ENCODE results near the gene UNKL. TPM values are rescaled to one million over a fixed set of nuclear protein-coding genes. Genes with fewer than 3 reads are reported as not detected.
A peak's percentile ranks its signal among the peaks of the same experiment; 100 is the strongest.

UNKL gene
- total and polyA plus RNA-seq, 4 donors = 13.2 to 32.5 (median 19.1) TPM

DNA sequence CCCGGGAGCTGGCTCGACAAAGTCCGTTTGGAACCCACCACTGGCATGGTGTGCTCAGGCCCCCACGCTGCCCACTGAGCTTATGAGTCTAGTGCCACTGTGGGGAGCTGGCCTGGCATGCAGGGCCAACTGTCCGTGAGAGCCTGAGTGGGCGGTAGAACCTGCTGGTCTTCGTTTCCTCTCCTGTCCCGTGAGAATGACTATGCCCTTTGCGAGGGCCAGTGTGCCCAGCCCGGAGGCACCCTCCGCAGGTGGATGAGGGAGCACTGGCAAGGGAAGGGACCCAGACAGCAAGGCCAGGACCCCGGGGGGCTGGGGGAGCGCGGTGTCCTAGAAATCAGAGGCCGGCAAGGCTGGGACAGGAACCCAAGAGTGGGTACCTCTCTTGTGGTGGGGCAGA is 77.9 kb downstream of the UNKL start:
- Histone ChIP-seq H3K27ac (ENCODE audit: low read depth, low read length) (no peak overlapping the region), H3K36me3 (ENCODE audit: control insufficient read depth, insufficient read depth, low read length) (peaks cover 56% of the 10 kb centered on the region), H3K9me3 (ENCODE audit: control insufficient read depth, insufficient read depth, low read length) (no peaks in the 10 kb centered on the region), H3K4me3 (ENCODE audit: low read depth, low read length) (no peak overlapping the region), H3K4me1 (ENCODE audit: control insufficient read depth, insufficient read depth, low read length) (peaks cover 61% of the 10 kb centered on the region), H3K27me3 (ENCODE audit: control insufficient read depth, insufficient read depth, low read length) (peaks cover 33% of the 10 kb centered on the region)
- DNase-seq (ENCODE audit: low read depth in 4 of 6, low spot score in 6 of 6) = no peak
- WGBS (ENCODE audit: insufficient coverage) = 54% methylated on average over 14 of the region's 15 CpGs

- Histone ChIP-seq H3K27ac (ENCODE audit: low read depth, low read length) (peak overlapping the region; percentile 45), H3K4me3 (ENCODE audit: low read depth, low read length) (no peak overlapping the region), H3K9me3 (ENCODE audit: control insufficient read depth, insufficient read depth, low read length) (no peaks in the 10 kb centered on the region), H3K27me3 (ENCODE audit: control insufficient read depth, insufficient read depth, low read length) (peaks cover 38% of the 10 kb centered on the region), H3K36me3 (ENCODE audit: control insufficient read depth, insufficient read depth, low read length) (peaks cover 49% of the 10 kb centered on the region), H3K4me1 (ENCODE audit: control insufficient read depth, insufficient read depth, low read length) (peaks cover 65% of the 10 kb centered on the region)
- peak in 4 of 6 donors; percentile 56 to 94 (median 71) for DNase-seq (ENCODE audit: low read depth in 4 of 6, low spot score in 6 of 6)
- 3% methylated on average over 10 of the region's 12 CpGs for WGBS (ENCODE audit: insufficient coverage)
Measured at GRCh38 chr16:1335996-1336395, 78.5 kb downstream of the UNKL start.

- Histone ChIP-seq H3K27ac (ENCODE audit: low read depth, low read length) (peak overlapping the region; percentile 49), H3K27me3 (ENCODE audit: control insufficient read depth, insufficient read depth, low read length) (peaks cover 41% of the 10 kb centered on the region), H3K4me3 (ENCODE audit: low read depth, low read length) (no peak overlapping the region), H3K9me3 (ENCODE audit: control insufficient read depth, insufficient read depth, low read length) (no peaks in the 10 kb centered on the region), H3K36me3 (ENCODE audit: control insufficient read depth, insufficient read depth, low read length) (peaks cover 43% of the 10 kb centered on the region), H3K4me1 (ENCODE audit: control insufficient read depth, insufficient read depth, low read length) (peaks cover 65% of the 10 kb centered on the region)
- peak in 3 of 6 donors; percentile 46 to 79 (median 67) for DNase-seq (ENCODE audit: low read depth in 4 of 6, low spot score in 6 of 6)
- WGBS (ENCODE audit: insufficient coverage) = 14% methylated on average over 10 of the region's 16 CpGs
Measured at GRCh38 chr16:1335211-1335971, 79.1 kb downstream of the UNKL start.

DNA sequence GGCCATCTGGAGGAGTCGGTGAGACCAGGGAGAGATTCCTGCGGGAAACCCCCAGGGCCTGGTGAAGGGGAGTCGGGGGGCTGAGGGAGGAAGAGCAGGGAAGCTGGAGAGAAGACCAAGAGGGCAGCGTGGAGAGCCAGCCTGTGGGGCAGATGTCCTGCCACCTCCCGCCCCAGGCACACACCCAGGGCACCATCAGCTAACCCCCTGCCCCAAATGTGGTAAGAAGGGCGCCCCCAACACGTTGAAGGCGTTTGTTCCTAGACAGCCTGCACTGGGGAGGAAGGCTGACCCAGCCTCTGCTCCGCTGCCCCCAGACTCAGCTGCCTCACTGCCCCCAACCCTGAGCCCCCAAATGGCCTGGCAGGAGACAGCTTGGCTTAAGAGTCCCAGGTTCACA is 79.8 kb downstream of the UNKL start:
- H3K27me3 ChIP-seq (ENCODE audit: control insufficient read depth, insufficient read depth, low read length) = peaks cover 45% of the 10 kb centered on the region
- no peak for DNase-seq (ENCODE audit: low read depth in 4 of 6, low spot score in 6 of 6)
- peaks cover 65% of the 10 kb centered on the region for H3K4me1 ChIP-seq (ENCODE audit: control insufficient read depth, insufficient read depth, low read length)
- peaks cover 37% of the 10 kb centered on the region for H3K36me3 ChIP-seq (ENCODE audit: control insufficient read depth, insufficient read depth, low read length)
- H3K27ac ChIP-seq (ENCODE audit: low read depth, low read length) = peak overlapping the region; percentile 49
- WGBS (ENCODE audit: insufficient coverage) = 18% methylated on average over 5 of the region's 9 CpGs
- peak overlapping the region; percentile 16 for H3K4me3 ChIP-seq (ENCODE audit: low read depth, low read length)
- H3K9me3 ChIP-seq (ENCODE audit: control insufficient read depth, insufficient read depth, low read length) = no peaks in the 10 kb centered on the region

- Histone ChIP-seq H3K27me3 (ENCODE audit: control insufficient read depth, insufficient read depth, low read length) (peaks cover 45% of the 10 kb centered on the region), H3K4me1 (ENCODE audit: control insufficient read depth, insufficient read depth, low read length) (peaks cover 65% of the 10 kb centered on the region), H3K9me3 (ENCODE audit: control insufficient read depth, insufficient read depth, low read length) (no peaks in the 10 kb centered on the region), H3K4me3 (ENCODE audit: low read depth, low read length) (peak overlapping the region; percentile 16), H3K36me3 (ENCODE audit: control insufficient read depth, insufficient read depth, low read length) (peaks cover 30% of the 10 kb centered on the region), H3K27ac (ENCODE audit: low read depth, low read length) (no peak overlapping the region)
- DNase-seq (ENCODE audit: low read depth in 4 of 6, low spot score in 6 of 6) = peak in 1 of 6 donors; percentile 20
- WGBS (ENCODE audit: insufficient coverage) = 2% methylated on average over 70 of the region's 78 CpGs
Measured at GRCh38 chr16:1333854-1334700, 80.4 kb downstream of the UNKL start.

DNA sequence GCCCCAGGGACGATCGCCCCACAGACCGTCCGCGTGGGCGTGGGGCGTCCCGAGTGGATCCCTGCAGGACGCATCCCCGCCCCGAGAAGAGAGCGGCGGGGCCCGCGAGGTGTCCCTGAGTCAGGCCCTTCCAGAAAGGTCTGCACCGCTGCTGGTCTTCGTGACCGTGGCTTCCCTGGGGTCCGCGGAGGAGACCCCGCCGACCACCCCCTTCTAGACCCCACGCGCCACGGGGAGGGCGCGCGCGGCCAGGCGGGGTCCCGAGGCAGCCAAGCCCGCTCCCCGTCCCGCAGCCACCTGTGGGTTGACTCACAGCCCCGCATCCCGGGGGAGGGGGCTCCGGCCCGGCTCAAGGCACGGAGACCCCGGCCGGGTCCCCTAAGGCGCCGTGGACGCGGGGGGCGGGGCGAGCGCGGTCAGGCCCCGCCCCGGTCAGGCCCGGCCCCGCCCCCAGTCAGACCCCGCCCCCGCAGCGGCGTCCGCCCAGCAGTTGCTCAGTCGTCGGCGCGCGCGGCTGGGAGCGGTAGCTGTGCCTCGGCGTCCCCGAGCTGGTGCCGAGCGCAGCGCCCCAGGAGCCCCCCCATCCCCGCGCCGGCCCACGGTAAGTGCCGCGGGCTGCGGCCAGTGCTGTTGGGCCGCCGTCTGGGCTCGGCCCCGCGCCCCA is 81.2 kb downstream of the UNKL start, which contains the start of gene BAIAP3:
TSS of gene BAIAP3 (plus strand) at position 497 of the 664 bp plus-strand sequence. CDS start 4,905 bp downstream, outside the sequence.
- H3K27ac ChIP-seq (ENCODE audit: low read depth, low read length) = no peak within 1 kb of the TSS
- H3K4me3 ChIP-seq (ENCODE audit: low read depth, low read length) = peak within 1 kb of the TSS; percentile 16
- peaks cover 23% of the 10 kb centered on the region for H3K36me3 ChIP-seq (ENCODE audit: control insufficient read depth, insufficient read depth, low read length)
- H3K4me1 ChIP-seq (ENCODE audit: control insufficient read depth, insufficient read depth, low read length) = peaks cover 65% of the 10 kb centered on the region
- H3K9me3 ChIP-seq (ENCODE audit: control insufficient read depth, insufficient read depth, low read length) = no peaks in the 10 kb centered on the region
- WGBS (ENCODE audit: insufficient coverage) = 2% methylated on average over 83 of the region's 83 CpGs
- H3K27me3 ChIP-seq (ENCODE audit: control insufficient read depth, insufficient read depth, low read length) = peaks cover 45% of the 10 kb centered on the region
- peak in 1 of 6 donors; percentile 49 for DNase-seq (ENCODE audit: low read depth in 4 of 6, low spot score in 6 of 6)

- H3K36me3 ChIP-seq (ENCODE audit: control insufficient read depth, insufficient read depth, low read length) = peaks cover 20% of the 10 kb centered on the region
- peaks cover 45% of the 10 kb centered on the region for H3K27me3 ChIP-seq (ENCODE audit: control insufficient read depth, insufficient read depth, low read length)
- H3K27ac ChIP-seq (ENCODE audit: low read depth, low read length) = no peak overlapping the region
- H3K9me3 ChIP-seq (ENCODE audit: control insufficient read depth, insufficient read depth, low read length) = no peaks in the 10 kb centered on the region
- peaks cover 60% of the 10 kb centered on the region for H3K4me1 ChIP-seq (ENCODE audit: control insufficient read depth, insufficient read depth, low read length)
- DNase-seq (ENCODE audit: low read depth in 4 of 6, low spot score in 6 of 6) = no peak
- H3K4me3 ChIP-seq (ENCODE audit: low read depth, low read length) = no peak overlapping the region
- WGBS (ENCODE audit: insufficient coverage) = 5% methylated on average over 24 of the region's 26 CpGs
Measured at GRCh38 chr16:1332618-1333148, 81.8 kb downstream of the UNKL start.

DNA sequence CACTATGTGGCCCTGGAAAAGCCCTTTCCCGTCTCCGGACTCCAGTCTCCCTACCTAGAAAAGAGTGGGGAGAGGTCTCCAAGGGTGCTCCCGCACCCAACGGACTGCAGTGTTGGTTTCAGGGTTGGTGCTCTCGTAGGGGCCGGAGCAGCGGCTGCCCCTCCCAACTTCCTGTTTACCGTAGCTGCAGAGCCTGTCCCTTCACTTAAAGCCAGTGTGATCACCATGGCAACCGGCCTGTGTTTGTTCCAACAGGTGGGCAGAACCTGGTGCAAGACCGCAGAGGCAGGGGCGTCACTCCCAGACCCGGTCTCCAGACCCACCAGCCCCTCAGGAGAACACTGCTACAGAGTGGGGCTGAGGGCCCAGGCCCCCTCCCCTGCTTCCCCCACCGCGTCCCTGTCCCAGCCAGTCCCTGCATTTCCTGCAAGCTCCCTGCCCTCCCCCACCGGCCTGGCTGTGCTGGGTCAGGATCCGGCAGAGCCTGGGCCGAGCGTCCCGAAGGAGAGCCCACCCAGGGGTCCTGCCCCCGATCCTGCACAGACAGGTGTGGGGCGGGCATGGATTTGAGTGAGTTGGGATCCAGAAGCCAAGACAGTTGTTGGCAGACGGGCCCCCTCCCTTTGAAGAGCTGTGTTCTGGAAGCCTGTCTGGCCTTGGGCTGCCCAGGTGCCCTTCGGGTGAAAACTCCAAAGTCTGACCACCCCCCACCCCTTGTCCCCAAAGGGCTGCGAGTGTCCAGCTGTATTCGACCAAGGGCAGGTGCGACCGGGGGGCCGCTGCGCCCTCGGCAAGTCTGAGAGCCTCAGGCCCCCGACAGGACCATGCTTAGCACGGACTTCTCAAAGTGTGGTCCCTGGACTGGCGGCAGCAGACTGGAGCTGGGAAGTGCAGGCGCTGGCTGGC is 82.5 kb downstream of the UNKL start:
- Histone ChIP-seq H3K9me3 (ENCODE audit: control insufficient read depth, insufficient read depth, low read length) (no peaks in the 10 kb centered on the region), H3K4me1 (ENCODE audit: control insufficient read depth, insufficient read depth, low read length) (peaks cover 53% of the 10 kb centered on the region), H3K4me3 (ENCODE audit: low read depth, low read length) (no peak overlapping the region), H3K27me3 (ENCODE audit: control insufficient read depth, insufficient read depth, low read length) (peaks cover 45% of the 10 kb centered on the region), H3K36me3 (ENCODE audit: control insufficient read depth, insufficient read depth, low read length) (peaks cover 23% of the 10 kb centered on the region), H3K27ac (ENCODE audit: low read depth, low read length) (no peak overlapping the region)
- peak in 2 of 6 donors; percentile 43 to 83 for DNase-seq (ENCODE audit: low read depth in 4 of 6, low spot score in 6 of 6)
- WGBS (ENCODE audit: insufficient coverage) = 4% methylated on average over 33 of the region's 34 CpGs

Data from spinal cord (tissue), 10 donors.